ENCODE measurements around the gene ETNPPL.

DNA sequence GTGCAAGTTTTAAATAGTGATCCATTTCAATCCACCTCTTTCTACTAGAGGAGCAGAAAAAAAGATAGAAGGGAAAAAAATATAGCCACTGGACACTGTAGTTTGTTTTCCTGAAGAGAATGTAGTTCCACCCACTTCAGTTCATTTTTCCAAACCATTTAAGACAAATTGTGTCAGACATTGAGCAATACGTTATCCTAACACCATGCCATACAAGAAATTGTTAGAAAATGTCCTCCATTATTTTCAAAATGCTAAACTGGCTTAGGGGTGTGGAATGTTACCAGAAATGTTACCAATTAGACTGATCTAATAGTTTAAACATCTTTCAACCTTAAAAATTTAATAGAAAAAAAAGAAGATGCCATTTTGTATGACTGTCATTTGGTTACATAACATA is 48.6 kb upstream of the ETNPPL start:
- TF ChIP-seq, protein P1, sequence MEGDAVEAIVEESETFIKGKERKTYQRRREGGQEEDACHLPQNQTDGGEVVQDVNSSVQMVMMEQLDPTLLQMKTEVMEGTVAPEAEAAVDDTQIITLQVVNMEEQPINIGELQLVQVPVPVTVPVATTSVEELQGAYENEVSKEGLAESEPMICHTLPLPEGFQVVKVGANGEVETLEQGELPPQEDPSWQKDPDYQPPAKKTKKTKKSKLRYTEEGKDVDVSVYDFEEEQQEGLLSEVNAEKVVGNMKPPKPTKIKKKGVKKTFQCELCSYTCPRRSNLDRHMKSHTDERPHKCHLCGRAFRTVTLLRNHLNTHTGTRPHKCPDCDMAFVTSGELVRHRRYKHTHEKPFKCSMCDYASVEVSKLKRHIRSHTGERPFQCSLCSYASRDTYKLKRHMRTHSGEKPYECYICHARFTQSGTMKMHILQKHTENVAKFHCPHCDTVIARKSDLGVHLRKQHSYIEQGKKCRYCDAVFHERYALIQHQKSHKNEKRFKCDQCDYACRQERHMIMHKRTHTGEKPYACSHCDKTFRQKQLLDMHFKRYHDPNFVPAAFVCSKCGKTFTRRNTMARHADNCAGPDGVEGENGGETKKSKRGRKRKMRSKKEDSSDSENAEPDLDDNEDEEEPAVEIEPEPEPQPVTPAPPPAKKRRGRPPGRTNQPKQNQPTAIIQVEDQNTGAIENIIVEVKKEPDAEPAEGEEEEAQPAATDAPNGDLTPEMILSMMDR (IDR thresholded peaks at IDR 0.05; ENCODE audit: insufficient read depth, low read length, poor library complexity, severe bottlenecking) = no peak
- no peak for TF ChIP-seq EZH2phosphoT487 (conservative IDR thresholded peaks at IDR 0.05; ENCODE audit: low read length)

All from SU-DHL-6 (cell line).